Urothelium cell line (cell line): ENCODE results near the gene MFN2.
"Not testable (repeated sequence)": the region's sequence is repeated elsewhere in the genome, so short reads cannot be mapped to it uniquely, and the experiment has no call there.

Experiments
- DNase-seq: peaks from one replicate; pipeline ENCODE4 v3.0.0; 2011; ENCODE audit warnings: low spot score, mixed read lengths
- FAIRE-seq: peaks from 2 replicates; lab custom pipeline; 2011; peaks lifted over from hg19 to GRCh38; lab: Jason Lieb, UNC

Gene MFN2

GRCh38 chr1:12015499-12015898 is 35.3 kb downstream of the MFN2 start:
- FAIRE-seq (no peak), DNase-seq (no peak)

- DNase-seq: no peak
- FAIRE-seq: no peak
Observed at GRCh38 chr1:12016182-12016581, 35.9 kb downstream of the MFN2 start.

DNA sequence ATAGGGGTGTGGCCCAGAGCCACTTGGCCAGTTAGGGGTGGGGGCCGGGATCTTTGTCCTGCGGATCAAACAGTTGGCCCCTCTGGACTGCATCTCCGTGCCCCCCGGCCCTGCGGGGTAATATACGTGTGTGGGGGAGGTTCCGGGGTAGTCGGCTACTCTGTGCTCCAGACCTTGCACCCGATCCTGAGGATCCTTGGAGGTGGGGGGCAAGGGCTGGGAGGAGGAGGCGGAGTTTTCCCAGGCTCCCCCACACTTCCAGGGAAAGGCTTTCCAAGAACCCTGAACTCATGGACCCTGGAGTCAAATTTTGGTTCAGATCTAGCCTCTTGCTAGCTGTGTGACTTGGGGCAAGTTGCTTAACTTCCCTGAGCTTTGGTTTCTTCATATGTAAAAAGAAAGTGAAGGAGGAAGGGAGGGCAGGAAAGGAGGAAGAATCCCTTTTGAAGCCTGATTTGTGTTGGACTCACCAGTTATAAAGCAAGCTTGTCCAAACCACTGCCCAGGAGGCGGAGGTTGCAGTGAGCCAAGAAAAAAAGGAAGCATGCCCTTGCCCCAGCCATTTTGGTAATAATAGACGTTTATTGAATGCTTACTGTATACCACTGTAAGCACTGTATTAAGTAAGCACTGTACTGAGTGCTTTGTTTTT is 39.7 kb downstream of the MFN2 start:
- DNase-seq (peak; percentile 14), FAIRE-seq (no peak)

GRCh38 chr1:12021616-12022015 is 41.4 kb downstream of the MFN2 start:
- DNase-seq (no peak), FAIRE-seq (no peak)

GRCh38 chr1:12022036-12022435 is 41.8 kb downstream of the MFN2 start:
- FAIRE-seq: no peak
- DNase-seq: no peak

DNA sequence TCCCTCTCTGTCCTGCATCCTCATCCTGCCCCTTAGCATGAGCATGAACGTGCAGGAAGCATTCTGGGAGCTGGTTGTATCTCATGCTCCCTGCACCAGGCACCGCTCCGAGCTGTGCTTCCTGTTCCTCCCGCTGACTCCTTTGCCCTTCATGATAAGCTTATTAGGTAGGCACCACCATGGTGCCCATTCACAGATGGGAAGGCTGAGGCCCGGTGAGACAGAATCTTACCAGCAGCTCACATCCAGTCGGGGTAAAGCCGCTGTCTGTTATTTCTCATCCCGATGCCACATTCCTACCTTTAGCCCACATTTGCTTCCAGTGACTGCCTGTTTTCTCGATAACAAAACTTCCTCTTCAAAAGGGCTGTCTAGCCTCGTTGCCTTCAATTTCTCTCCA is 46.3 kb downstream of the MFN2 start:
- DNase-seq: no peak
- FAIRE-seq: no peak

- DNase-seq (no peak), FAIRE-seq (no peak)
Observed at GRCh38 chr1:12028248-12028647, 48.0 kb downstream of the MFN2 start.

DNA sequence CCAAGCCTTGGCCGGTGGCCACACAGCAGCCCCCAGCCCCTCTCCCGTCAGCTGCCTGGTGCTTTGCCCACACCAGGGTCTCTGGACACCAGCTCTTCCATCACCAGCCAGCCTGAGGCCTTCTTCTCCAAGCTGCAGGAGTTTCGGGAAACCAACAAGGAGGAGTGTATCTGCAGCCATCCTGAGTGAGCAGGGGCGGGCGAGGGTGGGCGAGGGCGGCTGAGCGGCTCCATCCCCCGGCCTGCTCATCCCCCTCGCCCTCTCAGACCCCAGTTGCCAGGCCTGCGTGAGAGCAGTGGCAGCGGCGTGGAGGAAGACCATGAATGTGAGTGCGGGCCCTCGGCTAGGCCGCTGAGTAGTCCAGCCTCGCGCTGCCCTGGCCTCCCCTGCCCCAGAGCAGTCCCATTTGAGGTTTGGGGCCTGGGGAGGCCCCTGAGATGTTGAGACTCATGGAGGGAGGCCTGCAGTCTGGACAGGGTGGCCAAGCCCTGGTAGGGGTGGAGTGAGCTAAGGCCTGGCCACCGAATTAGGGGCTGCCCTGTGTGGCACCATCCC is 48.8 kb downstream of the MFN2 start:
- DNase-seq (no peak), FAIRE-seq (no peak)

DNA sequence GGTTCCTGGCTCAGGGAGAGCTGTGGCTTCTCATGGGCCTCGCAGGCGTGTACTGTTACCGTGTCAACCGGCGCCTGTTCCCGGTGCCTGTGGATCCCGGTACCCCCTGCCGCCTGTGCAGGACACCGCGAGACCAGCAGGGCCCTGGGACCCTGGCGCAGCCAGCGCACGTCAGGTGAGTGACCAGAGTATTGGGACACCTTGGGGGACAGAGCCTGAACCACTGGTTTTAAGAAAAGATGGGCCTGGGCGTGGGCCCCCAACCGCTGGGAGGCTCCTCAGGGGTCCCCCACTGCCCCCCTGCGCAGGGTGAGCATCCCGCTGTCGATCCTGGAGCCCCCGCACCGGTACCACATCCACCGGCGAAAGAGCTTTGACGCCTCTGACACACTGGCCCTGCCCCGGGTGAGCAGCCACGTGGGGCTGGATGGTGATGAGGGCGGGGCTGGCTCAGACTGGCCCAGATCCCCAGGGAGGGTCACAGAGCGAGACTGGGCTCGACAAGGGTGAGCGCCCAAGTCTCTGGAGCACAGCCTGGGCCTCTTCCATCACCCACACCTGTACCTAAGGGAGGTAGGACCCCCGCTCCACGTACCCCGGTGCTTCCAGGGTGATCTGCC is 49.6 kb downstream of the MFN2 start:
- no peak for FAIRE-seq

GRCh38 chr1:12031039-12031980 is 51.1 kb downstream of the MFN2 start:
- DNase-seq (peak; percentile 36), FAIRE-seq (no peak)

More for the DNA sequence above, 49.6 kb downstream of the MFN2 start:
- DNase-seq: no peak

- no peak for FAIRE-seq
- DNase-seq: no peak
Observed at GRCh38 chr1:12032161-12032621, 51.9 kb downstream of the MFN2 start.

DNA sequence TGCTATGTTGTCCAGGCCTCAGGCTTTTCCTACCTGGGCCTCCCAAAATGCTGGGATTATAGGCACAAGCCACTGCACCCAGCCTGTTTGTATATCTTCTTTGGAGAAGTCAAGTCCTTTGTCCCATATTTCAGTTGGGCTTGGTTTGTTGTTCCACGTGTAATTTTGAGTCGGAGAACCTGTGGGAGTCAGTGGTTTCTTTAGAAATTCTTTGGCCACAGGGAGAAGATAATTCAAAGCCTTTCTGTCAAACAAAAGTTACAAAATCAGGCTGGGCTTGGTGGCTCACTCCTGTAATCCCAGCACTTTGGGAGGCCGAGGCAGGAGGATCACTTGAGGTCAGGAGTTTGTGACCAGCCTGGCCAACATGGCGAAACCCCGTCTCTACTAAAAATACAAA is 53.2 kb downstream of the MFN2 start:
- not testable (repeated sequence) for DNase-seq, FAIRE-seq

GRCh38 chr1:12034381-12034801 is 54.1 kb downstream of the MFN2 start:
- FAIRE-seq: no peak
- no peak for DNase-seq

GRCh38 chr1:12035312-12035711 is 55.1 kb downstream of the MFN2 start:
- DNase-seq: no peak
- FAIRE-seq: no peak

GRCh38 chr1:12037486-12038355 is 57.5 kb downstream of the MFN2 start:
- FAIRE-seq (no peak), DNase-seq (no peak)

- FAIRE-seq (no peak), DNase-seq (no peak)
Observed at GRCh38 chr1:12038356-12039163, 58.3 kb downstream of the MFN2 start.

GRCh38 chr1:12039164-12039525 is 58.9 kb downstream of the MFN2 start:
- no peak for DNase-seq
- FAIRE-seq: no peak

- not testable (repeated sequence) for DNase-seq, FAIRE-seq
Observed at GRCh38 chr1:12039824-12040456, 59.7 kb downstream of the MFN2 start.

DNA sequence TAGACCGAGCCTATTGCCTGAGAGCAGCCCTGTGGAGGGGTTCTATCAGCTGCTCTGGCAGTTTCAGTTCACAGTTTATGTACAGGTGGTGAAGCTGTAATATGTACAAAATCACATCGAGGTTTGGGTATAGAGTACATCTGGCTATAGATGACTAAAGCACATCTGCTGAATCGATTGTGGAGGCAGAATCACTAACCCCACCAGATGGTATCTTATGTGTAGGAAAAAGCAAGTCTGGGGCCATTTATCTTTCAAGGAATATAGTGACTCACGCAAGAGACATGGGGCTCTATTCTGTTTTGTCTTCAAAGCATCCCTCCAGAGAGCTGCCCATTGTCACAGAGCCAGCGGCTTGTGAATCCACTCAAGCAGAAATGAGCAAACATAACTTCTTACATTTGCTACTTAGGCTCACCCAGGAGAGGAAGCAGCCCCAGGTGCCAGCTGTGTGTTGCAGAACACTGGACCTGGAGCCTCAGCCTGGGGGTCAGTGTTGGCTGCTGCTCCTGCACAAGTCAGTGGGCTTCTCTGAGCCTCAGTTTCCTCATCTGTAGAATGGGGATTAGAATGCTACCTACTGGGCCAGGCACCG is 60.3 kb downstream of the MFN2 start:
- FAIRE-seq: no peak
- peak; percentile 47 for DNase-seq
